ENCODE data around the gene ACTMAP. TPM values are rescaled to one million over a fixed set of nuclear protein-coding genes. Genes with fewer than 3 reads are reported as not detected.
"Not testable (repeated sequence)": the region's sequence is repeated elsewhere in the genome, so short reads cannot be mapped to it uniquely, and the experiment has no call there.

ACTMAP gene
- total RNA-seq, 2 donors from 2014 or later: 3.7 to 5.3 TPM

DNA sequence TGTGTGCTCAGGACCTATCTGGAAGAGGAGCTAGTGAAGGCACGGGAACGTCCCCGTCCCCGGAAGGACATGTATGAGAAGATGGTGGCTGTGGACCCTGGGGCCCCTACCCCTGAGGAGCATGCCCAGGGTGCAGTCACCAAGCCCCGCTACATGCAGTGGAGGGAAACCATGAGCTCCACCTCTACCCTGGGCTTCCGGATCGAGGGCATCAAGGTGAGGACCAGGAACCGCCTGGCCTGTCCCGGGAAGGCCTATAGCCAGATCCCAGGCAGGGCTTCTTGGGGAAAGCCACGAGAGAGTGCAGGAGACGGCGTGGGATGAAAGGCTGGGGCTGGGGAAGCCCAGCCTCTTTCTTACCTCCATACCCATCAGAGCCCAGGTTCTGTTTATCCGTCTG lies 17.1 kb downstream of the ACTMAP start:
- no peak for DNase-seq (ENCODE audit: low spot score)
- Histone ChIP-seq H3K27me3 (no peaks in the 10 kb centered on the region), H3K4me3 (no peak overlapping the region), H3K4me1 (no peaks in the 10 kb centered on the region), H3K27ac (no peak overlapping the region), H3K9me3 (no peaks in the 10 kb centered on the region), H3K36me3 (peaks cover 97% of the 10 kb centered on the region)
- TF ChIP-seq, protein P1, sequence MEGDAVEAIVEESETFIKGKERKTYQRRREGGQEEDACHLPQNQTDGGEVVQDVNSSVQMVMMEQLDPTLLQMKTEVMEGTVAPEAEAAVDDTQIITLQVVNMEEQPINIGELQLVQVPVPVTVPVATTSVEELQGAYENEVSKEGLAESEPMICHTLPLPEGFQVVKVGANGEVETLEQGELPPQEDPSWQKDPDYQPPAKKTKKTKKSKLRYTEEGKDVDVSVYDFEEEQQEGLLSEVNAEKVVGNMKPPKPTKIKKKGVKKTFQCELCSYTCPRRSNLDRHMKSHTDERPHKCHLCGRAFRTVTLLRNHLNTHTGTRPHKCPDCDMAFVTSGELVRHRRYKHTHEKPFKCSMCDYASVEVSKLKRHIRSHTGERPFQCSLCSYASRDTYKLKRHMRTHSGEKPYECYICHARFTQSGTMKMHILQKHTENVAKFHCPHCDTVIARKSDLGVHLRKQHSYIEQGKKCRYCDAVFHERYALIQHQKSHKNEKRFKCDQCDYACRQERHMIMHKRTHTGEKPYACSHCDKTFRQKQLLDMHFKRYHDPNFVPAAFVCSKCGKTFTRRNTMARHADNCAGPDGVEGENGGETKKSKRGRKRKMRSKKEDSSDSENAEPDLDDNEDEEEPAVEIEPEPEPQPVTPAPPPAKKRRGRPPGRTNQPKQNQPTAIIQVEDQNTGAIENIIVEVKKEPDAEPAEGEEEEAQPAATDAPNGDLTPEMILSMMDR (IDR thresholded peaks at IDR 0.05): no peak

DNA sequence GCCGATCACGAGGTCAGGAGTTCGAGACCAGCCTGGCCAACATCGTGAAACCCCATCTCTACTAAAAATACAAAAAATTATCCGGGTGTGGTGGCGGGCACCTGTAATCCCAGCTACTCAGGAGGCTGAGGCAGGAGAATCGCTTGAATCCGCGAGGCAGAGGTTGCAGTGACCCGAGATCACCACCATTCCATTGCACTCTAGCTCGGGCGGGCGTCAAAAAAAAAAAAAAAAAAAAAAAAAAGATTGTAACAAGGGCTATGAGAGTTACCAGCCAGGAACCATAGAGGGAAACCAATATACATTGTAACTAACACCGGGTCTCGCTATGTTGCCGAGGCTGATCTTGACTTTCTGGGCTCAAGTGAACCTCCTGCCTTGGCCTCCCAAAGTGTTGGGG lies 18.0 kb downstream of the ACTMAP start:
- H3K27ac ChIP-seq; H3K4me1 ChIP-seq; H3K27me3 ChIP-seq; H3K4me3 ChIP-seq; DNase-seq (ENCODE audit: low spot score); H3K9me3 ChIP-seq: not testable (repeated sequence)
- H3K36me3 ChIP-seq: peaks cover 99% of the 10 kb centered on the region

DNA sequence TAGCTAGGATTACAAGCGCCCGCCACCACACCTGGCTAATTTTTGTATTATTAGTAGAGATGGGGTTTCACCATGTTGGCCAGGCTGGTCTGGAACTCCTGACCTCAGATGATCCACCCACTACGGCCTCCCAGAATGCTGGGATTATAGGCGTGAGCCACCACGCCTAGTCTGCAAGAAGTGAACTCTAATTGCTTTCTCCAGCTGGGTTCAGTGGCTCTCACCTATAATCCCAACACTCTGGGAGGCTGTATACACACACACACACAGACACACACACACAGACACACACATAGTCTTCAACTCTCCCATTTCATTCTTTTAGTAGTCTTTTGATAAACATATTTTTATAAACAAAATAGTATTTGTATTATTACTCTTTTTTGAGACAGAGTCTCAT lies 20.2 kb downstream of the ACTMAP start:
- not testable (repeated sequence) for H3K9me3 ChIP-seq; DNase-seq (ENCODE audit: low spot score); H3K27ac ChIP-seq; H3K4me1 ChIP-seq; H3K27me3 ChIP-seq; H3K4me3 ChIP-seq
- H3K36me3 ChIP-seq: peaks cover 99% of the 10 kb centered on the region

DNA sequence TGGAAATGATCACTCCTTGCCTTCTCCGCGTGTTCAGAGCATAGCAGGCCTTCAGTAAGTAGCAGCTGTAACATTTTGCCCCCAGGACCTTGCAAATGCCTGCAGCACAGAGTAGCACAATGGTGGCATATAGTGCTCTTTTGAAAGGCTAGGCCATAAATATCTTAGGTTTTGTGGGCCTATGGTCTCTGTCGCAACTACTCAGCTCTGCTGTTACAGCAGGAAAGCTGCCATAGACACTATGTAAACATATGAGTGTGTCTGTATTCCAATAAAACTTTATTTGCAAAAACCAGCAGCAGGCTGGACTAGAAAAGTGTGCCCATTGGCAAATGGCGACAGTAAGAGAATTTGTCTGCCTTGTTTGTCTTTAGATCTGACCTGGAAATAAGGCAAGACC lies 24.0 kb downstream of the ACTMAP start:
- H3K4me3 ChIP-seq: no peak overlapping the region
- TF ChIP-seq, protein P1 (IDR thresholded peaks at IDR 0.05): no peak
- no peaks in the 10 kb centered on the region for H3K9me3 ChIP-seq
- H3K36me3 ChIP-seq: peaks cover 79% of the 10 kb centered on the region
- no peak for DNase-seq (ENCODE audit: low spot score)
- no peaks in the 10 kb centered on the region for H3K27me3 ChIP-seq
- no peak overlapping the region for H3K27ac ChIP-seq
- peaks cover 0 to 11% of the 10 kb centered on the region in 2 donors for H3K4me1 ChIP-seq

GRCh38 chr19:40724855-40725254 lies 25.4 kb downstream of the ACTMAP start:
- H3K27me3 ChIP-seq: no peaks in the 10 kb centered on the region
- peaks cover 0 to 25% of the 10 kb centered on the region in 2 donors for H3K4me1 ChIP-seq
- H3K36me3 ChIP-seq: peaks cover 65% of the 10 kb centered on the region
- H3K4me3 ChIP-seq: no peak overlapping the region
- TF ChIP-seq, protein P1 (IDR thresholded peaks at IDR 0.05): no peak
- H3K27ac ChIP-seq: no peak overlapping the region
- DNase-seq (ENCODE audit: low spot score): no peak
- no peaks in the 10 kb centered on the region for H3K9me3 ChIP-seq

DNA sequence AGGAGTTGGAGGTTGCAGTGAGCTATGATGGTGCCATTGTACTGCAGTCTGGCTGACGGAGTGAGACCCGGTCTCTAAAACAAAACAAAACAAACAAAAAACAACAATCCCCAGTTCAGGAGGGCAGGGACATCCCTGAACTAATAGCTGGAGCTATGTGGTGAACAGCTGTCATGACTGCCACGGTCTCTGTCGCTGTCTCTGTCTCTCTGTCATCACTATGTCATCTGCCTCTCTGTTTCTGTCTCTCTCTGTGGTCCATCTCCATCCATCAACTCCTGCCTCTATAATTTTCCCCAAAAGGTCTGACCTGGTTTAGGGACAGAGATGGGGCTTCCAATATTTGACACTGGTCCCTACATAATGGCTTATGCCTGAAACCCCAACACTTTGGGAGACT lies 26.0 kb downstream of the ACTMAP start:
- no peak overlapping the region for H3K4me3 ChIP-seq
- TF ChIP-seq, protein P1 (IDR thresholded peaks at IDR 0.05): no peak
- no peak overlapping the region for H3K27ac ChIP-seq
- no peaks in the 10 kb centered on the region for H3K27me3 ChIP-seq
- no peaks in the 10 kb centered on the region for H3K9me3 ChIP-seq
- DNase-seq (ENCODE audit: low spot score): no peak
- peaks cover 0 to 31% of the 10 kb centered on the region in 2 donors for H3K4me1 ChIP-seq
- H3K36me3 ChIP-seq: peaks cover 60% of the 10 kb centered on the region

- Histone ChIP-seq H3K9me3 (no peaks in the 10 kb centered on the region), H3K36me3 (peaks cover 54% of the 10 kb centered on the region), H3K27ac (no peak overlapping the region), H3K4me1 (peaks cover 0 to 34% of the 10 kb centered on the region in 2 donors), H3K27me3 (no peaks in the 10 kb centered on the region), H3K4me3 (no peak overlapping the region)
- no peak for DNase-seq (ENCODE audit: low spot score)
- TF ChIP-seq, protein P1 (IDR thresholded peaks at IDR 0.05): no peak
Measured at GRCh38 chr19:40723661-40724254, 26.5 kb downstream of the ACTMAP start.

Measured in right atrium auricular region (tissue), 2 donors.